GM13976 (cell line): Measurements from ENCODE around the gene HS6ST1.

Source experiments
- DNase-seq: peaks from one replicate; pipeline ENCODE4 v3.0.0; 2012; ENCODE audit warnings: low spot score
- in situ Hi-C: fragments of 300-500 bp; cut with MboI; formaldehyde crosslinking; loops from one replicate; pipeline ENCODE4 v1.12.0; 2022; ENCODE audit warnings: low sequenced_read_pairs, mixed read lengths, inconsistent platforms; ENCODE audit not compliant: unreplicated experiment
- TF ChIP-seq, protein P1 (sequence below): IDR thresholded peaks from 2 replicates; pipeline ENCODE4 v1.5.1; 2012; ENCODE audit warnings: borderline replicate concordance, mild to moderate bottlenecking; ENCODE audit not compliant: insufficient read depth; ENCODE audit errors: extremely low read depth, missing control alignments, control extremely low read depth

The HS6ST1 gene

DNA sequence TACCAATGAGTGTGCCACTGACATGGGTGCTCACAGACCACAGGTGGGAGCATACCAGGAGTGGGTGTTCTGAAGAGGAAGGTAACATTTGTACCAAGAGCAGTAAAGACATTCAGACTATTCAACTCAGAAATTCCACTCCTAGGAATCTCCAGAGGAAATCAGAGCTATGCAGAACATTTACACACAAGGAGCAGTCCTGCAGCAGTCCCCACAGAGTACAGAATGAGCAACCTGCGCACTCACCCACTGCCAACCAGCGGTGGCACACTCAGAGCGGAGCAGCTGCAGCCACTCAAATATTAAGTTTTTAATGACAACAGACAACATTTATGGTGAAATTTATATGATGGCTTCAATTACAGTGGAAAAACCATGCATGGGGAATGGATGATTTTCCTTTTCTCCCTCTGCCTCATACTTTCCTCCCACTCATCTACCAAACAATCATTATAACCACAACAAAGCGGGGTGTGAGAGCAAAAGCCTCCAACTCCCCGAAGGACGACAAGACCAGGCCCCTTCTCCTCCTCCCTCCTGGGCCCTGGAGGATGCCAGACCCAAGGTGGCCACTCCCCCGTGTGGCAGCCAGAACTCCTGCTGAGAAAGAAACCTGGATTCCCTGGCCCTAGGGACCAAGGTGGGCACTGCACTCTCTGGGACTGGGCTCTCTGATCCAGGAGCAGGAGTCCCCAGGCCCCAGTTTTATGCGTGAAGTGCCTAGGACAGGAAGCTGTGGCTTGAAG, 5.4 kb downstream of the HS6ST1 start:
- DNase-seq, result no peak
- TF ChIP-seq, protein P1, sequence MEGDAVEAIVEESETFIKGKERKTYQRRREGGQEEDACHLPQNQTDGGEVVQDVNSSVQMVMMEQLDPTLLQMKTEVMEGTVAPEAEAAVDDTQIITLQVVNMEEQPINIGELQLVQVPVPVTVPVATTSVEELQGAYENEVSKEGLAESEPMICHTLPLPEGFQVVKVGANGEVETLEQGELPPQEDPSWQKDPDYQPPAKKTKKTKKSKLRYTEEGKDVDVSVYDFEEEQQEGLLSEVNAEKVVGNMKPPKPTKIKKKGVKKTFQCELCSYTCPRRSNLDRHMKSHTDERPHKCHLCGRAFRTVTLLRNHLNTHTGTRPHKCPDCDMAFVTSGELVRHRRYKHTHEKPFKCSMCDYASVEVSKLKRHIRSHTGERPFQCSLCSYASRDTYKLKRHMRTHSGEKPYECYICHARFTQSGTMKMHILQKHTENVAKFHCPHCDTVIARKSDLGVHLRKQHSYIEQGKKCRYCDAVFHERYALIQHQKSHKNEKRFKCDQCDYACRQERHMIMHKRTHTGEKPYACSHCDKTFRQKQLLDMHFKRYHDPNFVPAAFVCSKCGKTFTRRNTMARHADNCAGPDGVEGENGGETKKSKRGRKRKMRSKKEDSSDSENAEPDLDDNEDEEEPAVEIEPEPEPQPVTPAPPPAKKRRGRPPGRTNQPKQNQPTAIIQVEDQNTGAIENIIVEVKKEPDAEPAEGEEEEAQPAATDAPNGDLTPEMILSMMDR, result no peak
- in situ Hi-C loops, result no loop called here

DNA sequence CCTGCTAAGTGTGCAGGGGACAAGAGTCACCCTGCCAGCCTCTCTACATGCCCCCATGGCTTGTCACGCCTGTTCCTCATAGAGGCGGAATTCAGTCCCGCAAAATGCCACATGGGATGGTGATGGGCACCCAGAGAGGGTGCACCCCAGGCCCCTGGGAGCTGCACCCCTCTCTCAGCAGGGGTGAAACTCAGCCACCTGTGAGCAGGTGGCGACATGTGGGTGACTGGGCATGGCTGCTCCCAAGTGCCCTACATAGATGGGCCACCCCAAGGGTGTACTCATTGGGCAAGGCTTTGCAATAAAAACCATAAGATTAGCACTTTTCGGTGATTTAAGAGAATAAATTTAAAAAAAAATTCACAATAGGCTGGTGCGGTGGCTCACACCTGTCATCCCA, 6.3 kb downstream of the HS6ST1 start:
- no peak for DNase-seq
- in situ Hi-C loops, result no loop called here
- TF ChIP-seq, protein P1, result no peak

DNA sequence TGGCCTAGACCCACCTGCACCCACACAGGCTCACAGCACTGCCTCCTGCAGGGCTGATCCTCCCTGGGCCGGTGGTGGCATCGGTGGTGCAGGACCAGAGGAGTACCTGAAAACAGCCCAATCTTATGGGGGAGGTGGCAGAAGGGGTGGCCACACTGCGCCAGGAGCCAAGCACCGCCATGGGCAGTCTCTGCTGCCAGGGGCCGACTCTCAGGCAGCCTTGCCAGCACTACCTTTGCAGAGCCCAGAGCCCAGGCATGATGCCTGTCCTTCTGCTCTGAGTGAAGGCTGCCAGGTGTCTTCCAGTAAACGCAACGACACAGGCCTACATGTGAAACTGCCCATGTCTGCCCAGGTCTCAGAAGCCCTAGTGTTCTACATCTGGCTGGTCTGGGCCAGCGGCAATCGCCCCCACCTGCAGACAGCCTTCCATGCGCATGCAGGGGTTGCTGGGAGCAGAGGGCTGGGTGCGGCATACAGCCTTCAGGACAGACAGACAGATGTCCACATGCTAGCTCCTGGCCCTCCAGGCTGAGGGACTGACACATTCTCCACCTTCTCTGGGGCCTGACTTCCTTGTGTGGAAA, 6.8 kb downstream of the HS6ST1 start:
- in situ Hi-C loops, result no loop called here
- TF ChIP-seq, protein P1, result no peak
- no peak for DNase-seq

DNA sequence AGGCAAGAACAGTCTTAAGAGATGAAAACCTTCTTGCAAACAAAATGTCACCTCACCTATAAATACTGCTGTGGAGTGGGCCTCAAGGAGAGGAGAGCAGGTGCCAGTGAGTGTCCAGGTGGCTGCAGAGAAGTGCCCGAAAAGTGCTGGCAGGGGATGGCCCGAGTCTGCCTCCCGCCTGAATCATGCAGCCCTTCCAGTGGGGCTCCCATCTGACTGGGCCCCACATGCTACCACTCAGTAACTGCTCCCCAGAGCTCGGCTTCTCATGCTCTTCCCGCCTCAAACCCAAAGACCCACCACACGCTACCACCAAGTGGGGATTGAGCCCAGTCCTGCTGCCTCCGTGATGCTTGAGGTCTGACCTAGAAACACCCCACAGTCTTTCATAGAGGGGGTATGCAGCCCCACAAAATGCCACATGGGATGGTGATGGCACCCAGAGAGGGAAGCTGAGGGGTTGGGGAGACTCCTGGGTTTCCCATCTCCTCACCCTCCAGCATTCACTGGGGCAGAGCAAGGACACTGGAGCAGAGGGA, 7.4 kb downstream of the HS6ST1 start:
- TF ChIP-seq, protein P1, result no peak
- in situ Hi-C loops, result no loop called here
- DNase-seq, result no peak

DNA sequence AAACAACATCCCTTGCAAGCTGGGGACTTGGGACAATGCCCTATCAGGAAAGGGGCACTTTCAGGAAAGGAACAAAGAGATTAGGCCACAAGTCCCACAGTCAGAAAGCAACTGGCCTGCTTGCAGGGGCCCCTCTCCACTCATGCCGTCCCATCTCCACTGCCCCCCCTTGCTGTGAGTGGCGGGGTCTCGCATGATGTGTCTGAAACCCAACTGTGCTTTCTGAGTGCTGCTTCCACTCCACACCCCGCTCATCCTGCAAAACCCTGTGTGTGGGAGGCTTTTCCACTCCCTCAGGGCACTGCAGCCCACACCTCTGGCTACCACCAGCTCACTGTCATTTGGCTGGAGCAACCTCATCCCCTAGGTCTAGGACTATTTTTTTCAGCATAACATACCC, 7.9 kb downstream of the HS6ST1 start:
- DNase-seq, result no peak
- TF ChIP-seq, protein P1, result no peak
- in situ Hi-C loops, result no loop called here

DNA sequence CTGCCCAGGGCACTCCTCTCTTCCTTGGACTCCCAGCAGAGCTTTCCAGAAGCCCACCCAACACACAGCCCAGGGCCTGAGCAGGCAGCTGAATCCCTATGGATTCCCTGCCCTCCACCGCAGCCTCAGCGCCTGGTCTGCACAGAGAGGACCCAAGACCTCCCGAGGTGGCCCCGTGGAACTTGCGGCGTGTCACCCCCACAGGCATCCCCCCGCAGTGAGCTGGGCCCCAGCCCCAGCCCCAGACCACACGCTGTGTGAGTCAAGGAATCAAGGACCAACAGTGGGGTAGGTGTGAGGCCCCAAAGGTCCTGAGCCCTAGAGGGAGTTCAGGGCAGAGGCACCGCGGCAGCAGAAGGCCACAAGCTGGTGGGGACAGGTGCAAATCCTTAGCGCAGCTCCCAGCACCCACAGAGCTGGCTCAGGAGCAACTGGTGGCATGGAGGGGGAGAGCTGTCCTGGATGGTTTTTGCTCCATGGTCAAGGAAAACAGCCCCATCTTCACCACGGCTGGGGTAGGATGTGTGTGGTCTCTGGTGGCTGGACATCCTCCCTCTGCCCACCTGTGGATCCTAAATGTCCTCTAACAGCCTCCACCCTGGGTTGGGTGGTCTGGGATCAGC, 8.5 kb downstream of the HS6ST1 start:
- in situ Hi-C loops, result no loop called here
- DNase-seq, result no peak
- TF ChIP-seq, protein P1, result no peak
